Hematopoietic multipotent progenitor cell treated with erythropoietin and hydrocortisone succinate and interleukin-3 and kit ligand, for 8 days (in vitro differentiated cells): ENCODE data around the gene CELSR3.
A peak's percentile ranks its signal among the peaks of the same experiment; 100 is the strongest.

Source experiments
- DNase-seq: peaks from one replicate; pipeline ENCODE4 v3.0.0-alpha.2; 2015

CELSR3 gene

DNA sequence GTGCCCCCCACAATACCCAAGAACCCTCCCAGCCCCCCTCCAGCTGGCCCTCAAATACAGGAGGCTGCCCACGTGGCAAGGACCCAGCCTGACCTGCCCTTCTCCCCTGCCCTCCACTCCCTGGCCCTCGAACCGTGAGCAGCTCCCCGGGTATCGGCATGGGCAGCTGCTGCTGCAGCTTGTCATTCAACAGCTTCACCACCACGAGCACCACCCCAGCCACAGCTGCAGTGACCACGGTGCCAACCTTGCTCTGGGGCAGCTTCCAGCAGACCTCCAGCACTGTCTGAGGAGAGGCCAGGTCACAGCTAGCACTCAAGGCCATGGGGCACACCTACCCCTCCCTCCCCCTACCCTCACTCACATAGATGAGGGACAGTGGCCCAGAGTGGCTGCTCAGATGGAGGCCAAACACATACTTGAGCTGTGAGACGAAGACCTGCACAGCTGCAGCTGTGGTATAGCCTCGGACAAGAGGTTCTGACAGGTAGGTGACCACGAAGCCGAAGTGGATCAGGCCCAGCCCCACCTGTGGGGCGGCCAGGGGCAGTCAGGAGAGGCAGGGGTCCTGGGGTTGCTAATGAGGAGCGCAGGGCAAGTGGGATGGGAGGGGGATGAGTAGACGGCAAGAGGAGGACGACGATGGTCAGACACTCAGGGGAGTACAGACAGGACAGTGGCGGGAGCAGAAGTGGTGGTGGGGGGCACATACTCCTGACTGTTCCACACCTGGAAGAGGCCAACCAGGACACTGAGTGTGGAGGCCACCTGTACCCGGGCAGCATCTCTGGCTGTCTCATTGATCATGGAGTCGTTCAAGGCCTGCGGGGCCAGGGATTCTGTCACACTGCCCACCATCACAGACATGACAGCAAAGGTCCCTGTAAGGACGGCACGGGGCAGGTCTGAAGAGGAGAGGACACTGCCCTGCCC is 30.9 kb downstream of the CELSR3 start:
- DNase-seq = no peak

DNA sequence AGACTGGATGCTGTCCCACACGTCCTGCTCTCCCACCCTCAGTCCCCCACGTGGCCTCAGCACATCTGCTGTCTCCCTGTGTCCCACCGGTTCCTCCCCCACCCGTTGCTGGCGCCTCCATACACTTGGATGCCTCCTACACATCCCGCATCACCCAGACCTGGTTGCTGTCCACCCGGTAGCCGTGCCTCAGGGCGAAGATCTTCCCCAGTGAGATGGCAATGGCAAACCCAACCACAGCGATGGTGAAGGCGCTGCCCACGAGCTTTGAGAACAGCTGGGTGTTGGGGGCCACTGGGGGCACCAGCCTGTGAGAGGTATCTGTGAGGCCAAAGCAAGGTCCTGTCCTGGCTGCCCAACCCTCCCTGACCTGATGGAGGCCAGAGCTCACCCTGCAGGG is 31.9 kb downstream of the CELSR3 start:
- no peak for DNase-seq

DNA sequence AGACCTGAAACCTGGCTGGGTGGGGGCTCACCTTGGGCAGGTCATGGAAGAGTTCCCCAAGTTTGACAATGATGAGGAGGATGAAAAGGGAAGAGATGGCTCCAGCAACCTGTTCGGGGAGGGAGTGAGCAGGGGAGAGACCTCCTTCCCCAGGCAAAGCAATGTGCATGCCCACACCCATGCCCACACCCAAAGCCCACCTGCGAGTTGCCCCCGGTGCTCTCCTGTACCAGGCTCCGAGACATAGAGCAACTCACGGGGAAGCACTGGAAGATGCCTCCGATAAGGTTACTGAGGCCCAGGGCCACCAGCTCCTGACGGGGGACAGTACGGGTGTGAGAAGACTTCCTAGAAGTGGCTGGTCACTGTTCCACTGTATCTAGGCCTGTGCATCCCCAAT is 32.3 kb downstream of the CELSR3 start:
- DNase-seq = no peak

DNA sequence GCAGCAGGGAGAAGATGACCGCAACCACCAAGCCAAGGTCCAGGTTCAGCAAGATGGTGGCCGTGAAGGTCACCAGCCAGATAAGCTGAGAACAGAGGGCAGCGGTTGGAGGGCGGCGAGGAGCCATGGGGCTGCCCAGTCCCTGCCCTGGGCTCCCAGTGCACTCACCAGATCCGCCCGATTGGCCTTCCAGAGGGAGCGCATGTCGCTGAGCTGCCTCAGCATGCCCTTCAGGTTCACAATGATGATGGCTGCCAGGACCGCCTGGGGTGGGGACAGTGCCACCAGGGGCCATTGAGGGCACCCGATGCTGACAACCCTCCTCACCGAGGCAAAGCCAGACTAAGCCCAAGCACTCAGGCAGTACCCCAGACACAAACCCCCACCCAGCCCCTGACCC is 32.8 kb downstream of the CELSR3 start:
- DNase-seq = no peak

DNA sequence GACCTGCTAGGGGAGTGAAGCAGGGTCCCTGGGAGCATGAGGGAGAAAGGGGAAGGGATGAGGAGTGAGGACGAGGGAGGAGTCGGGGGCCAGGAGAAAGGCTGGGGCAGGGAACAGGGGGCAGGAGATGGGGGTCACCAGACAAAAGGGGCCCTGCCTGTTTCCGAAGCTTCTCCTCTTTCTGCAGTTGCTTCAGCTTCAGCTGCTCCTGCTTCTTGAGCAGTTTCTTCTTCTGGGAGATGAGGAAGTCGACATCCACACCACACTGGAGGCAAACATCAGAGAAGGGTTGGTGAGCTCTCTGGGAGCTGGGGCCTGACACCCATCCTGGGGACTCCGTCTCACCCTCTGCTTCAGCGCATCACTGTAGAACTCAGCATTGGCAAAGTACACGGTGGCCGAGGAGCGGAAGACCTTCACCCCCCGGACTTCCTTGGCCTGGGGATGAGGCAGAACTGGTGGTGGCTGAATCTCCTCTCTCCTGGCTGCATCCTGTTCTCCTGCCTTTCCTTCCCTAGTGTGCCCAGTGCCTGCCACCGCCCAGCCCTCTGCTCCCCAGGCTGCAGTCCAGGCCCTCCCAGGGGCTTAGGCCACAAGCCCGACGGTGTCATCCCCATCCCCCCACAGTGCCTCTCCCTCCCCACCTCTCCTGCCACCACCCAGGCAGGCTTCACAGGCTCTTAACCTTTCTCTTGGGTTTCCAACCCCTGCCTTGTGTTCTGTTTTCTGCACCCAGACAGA is 34.2 kb downstream of the CELSR3 start:
- no peak for DNase-seq

DNA sequence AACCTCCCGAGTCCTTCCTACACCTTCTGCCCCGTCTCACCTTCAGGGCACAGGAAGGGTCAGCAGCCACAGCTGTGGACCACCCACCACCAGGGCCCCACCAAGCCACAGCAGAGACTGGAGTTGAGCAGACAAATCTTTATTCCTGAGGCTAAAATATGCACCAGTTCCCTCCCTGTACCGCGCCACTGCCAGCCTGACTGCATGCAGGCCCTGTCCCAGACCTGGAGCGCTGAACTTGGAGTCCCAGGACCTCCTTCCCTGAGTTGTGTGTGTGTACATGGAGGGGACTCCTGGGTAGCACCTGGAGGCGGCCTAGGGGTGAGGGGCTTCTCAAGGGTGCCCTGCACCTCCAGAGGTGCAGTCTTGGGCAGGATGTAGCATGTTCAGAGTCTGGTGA is 37.1 kb downstream of the CELSR3 start:
- DNase-seq = no peak

DNA sequence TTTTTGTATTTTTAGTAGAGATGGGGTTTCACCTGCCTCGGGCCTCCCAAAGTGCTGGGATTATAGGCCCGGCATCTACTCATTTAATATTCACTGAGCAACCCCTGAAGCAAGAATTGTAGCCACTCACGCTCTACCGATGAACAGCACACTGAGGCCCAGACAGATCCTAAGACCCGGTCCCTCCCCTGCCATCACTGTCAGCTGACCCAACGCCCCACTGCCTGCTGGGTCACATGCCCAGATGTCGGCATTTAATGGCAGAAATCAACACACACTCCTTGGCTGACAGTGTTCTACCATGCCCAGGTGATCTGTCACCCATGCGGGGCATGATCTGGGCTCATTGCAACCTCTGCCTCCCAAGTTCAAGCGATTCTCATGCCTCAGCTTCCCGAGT is 37.9 kb downstream of the CELSR3 start:
- DNase-seq = no peak

DNA sequence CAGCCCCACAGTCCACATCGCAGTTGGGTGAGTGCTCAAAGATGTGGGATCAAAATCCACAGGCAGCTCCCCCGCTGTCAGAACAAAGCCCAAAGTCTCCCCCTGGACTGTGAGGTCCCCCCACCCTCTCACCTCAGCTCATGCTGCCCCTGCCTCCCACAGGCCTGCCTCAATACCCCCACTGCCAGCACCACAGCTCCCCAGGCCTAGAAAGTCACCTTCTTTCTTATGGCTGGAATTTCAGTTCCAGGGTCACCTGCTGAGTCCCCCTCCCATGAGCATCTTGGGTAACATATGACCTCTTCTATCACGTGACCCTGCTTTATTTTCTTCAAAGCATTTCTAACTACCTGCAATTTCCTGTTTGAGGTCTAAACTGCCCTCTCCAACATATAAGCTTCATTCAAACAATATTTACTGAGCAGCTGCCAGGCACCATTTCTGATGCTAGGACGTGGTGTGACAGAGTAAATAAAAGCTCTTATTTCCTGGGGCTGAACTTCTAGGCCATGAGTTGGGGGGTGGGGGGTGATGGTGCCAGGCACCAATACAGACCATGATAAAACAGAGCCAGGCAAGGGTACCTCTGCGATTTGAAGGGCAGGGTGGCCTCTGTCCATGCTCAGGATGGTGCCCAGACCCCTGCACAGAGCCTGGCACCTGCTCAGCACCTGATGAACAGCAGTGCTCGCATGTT is 38.7 kb downstream of the CELSR3 start:
- no peak for DNase-seq

DNA sequence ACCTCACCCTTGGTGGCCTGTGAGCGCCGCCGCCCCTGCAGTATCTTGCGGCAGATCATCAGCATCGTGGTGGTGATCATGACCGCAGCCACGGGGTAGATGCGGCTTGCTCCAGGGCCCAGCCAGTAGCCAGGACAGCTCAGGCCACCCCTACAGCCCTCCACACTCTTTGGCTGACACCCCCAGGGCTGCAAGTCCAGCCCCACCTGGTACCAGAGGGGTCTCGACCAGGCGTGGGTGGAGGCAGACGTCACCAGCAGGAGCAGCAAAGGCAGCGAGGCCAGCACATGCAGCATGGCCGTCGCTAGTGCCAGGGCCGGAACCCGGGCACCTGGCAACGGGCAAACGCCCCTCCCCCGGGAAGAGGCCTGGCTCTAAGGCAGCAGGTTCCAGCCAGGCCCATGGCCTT is 41.2 kb downstream of the CELSR3 start, which contains the start of gene TMEM89:
TMEM89 (minus strand) TSS at position 309 of the 409 bp plus-strand sequence; CDS start at position 296, 13 bp downstream.
- DNase-seq = no peak

DNA sequence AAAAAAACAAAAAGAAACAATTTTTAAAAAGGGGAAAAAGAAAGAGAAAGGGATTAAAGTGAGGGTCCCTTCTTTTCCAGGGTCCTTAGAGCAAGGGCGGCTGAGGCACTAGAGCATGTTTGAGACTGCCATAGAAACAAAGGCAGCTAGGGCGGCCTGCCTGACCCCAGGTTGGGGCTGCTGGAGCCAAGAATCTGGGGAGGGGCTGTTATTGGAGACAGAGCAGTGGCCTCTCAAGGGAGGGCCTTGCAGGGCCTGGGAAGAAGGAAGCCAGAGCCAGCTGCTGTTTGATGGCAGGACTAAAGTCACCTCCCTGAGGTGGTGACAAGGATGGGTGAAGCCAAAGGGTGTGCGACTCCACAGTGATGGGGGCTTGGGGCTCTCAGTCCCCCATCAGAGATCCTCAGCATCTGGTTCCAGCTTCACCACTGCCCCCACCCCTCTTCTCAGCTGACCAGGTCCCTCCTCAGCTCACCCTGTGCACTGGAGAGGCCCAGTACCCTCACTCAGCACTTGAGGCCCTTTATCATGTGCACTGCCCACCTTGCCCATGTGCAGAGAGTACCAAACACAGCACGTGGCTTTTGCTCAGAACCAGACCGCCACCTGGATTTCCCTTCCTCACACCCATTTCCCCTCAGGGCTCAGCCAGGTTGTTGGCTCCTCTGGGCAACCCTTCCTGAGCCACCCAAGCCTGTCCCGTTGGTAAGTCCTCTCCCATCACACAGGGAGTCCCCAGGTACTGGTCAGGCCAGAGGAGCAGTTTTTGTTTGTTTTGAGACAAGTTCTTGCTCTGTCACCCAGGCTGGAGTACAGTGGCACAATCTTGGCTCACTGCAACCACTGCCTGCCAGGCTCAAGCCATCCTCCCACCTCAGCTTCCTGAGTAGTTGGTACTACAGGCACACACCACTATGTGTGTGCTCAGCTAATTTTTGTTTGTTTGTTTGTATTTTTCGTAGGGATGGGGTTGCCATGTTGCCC is 42.9 kb downstream of the CELSR3 start:
- DNase-seq = no peak

DNA sequence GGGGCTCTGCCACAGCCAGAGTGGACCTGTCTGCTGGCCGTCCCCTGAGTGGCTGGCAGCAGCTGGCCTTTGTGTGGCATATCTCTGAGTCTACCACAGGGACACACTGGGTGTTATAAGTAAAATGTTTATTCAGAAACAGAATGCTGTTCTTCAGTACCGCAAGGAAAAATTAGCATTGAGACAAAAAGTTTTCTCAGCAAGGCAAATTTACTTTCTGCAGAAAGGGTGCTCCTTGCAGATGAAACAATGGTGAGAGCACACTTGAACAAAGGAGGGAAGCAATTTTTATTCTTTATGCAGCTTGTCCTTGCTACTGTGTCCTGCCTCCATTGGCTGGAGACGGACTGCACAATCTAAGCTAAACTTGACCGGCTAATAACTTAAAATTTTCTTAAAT is 45.1 kb downstream of the CELSR3 start:
- DNase-seq = no peak

DNA sequence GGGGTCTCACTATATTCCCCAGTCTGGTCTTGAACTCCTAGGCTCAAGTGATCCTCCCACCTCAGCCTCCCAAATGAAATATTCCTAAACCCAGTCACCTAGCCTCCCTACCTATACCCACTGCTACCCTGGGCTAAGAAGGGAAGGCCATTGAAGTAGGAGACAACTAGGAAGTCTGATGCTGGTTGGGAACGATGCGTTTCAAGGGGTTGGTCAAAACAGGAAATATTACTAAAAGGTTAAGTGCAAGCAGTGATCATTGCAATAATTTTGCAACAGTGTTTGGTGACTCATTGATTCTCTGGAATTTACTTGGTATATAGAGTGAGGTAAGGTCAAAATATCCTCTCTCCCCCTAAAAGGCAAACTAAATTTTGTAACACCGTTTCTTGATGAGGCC is 48.6 kb downstream of the CELSR3 start:
- DNase-seq = no peak

DNA sequence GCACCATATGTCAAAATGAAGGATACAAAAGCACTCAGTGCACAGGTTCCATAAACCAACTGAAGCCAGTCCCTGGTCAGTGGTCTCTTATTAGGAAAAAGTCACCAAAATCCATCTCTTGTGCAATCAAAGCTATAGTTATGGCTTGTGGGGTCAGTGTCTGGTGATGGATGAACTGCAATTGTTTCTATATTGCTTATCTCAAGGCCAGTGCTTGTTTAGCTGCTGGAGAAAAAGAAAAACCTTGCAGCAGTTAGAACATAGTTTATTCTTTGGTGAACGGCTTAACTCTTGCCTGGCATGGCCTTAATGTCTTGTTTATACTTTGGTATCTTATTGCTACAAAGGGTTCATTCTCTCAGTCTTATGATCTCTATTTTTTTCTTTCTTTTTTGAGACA is 50.4 kb downstream of the CELSR3 start:
- no peak for DNase-seq

DNA sequence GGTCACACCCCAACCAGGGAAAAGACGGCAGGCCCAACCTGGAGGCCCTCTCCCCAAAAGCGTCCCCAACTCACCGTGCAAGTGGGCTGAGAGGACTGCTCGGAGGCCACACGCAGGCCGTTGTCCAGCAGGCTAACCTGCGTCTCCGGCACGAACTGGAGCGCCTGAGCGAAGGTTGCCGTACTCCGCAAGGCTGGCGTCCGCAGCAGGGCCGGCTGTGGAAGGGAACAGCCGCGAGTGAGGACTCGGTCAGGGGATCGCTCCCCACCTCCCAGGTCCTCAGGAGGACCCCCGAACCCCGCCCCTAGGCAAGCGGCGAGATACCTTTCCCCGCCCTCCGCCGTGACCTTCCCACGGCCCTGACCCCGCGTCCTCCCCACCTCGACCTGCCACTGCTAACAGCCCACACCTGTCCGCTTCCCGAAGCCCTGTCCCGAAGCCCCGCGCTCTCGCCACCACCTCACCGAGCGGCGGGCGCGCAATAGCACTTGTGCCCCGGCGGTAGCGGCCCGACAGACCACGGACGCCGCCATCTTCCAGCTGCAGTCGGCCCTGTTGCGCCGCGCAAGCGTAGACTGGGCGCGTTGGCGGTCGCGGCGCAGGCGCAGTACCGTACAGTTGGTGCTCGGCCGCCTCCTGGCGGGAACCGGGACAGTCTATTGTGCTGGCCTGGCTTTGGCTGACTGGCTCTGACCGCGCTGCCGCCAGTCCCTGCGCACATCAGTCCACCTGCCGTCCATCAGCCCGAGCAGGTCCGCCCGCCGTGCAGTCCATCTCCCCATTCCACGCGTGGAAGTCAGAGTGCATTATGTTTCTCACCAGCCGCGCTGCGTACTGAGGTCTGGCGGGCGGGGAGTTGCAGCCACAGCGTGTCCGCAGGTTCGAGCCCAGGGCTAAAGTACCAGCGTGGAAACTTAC is 53.3 kb downstream of the CELSR3 start, which contains the start of gene UQCRC1:
UQCRC1 (minus strand) TSS at position 559 of the 918 bp plus-strand sequence; CDS start at position 533, 26 bp downstream.
- DNase-seq = peak; percentile 92

DNA sequence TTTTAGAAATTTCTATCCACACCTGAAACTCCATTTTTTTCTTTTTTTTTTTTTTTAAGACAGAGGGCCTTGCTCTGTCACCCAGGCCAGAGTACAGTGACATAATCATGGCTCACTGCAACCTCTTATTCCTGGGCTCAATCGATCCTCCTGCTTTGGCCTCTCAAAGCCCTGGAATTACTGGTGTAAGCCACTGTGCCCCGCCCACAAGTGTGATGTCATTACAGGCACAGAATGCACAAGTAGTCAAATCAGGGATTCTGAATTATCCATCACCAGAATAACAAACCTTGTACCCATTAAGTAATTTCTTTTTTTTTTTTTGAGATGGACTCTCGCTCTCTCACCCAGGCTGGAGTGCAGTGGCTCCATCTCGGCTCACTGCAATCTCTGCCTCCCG is 55.2 kb downstream of the CELSR3 start:
- DNase-seq = peak; percentile 40

DNA sequence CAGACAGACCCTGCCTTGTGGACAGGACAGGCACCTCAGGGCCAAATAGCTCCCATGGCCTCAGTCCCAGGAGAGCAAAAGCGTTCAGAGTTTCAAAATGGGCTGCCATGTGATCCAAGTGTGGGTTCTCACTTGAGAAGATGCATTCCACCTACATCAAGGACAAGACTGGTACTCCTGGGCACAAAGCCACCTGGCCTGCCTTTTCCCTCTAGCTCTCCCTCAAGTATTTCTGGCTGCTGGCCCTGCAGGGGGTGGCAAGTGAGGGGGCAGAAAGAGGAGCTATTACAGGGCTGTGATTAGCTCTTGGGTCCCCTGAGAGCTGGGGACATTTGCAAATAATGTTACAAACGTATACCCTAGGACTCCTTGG is 61.1 kb downstream of the CELSR3 start:
- no peak for DNase-seq

DNA sequence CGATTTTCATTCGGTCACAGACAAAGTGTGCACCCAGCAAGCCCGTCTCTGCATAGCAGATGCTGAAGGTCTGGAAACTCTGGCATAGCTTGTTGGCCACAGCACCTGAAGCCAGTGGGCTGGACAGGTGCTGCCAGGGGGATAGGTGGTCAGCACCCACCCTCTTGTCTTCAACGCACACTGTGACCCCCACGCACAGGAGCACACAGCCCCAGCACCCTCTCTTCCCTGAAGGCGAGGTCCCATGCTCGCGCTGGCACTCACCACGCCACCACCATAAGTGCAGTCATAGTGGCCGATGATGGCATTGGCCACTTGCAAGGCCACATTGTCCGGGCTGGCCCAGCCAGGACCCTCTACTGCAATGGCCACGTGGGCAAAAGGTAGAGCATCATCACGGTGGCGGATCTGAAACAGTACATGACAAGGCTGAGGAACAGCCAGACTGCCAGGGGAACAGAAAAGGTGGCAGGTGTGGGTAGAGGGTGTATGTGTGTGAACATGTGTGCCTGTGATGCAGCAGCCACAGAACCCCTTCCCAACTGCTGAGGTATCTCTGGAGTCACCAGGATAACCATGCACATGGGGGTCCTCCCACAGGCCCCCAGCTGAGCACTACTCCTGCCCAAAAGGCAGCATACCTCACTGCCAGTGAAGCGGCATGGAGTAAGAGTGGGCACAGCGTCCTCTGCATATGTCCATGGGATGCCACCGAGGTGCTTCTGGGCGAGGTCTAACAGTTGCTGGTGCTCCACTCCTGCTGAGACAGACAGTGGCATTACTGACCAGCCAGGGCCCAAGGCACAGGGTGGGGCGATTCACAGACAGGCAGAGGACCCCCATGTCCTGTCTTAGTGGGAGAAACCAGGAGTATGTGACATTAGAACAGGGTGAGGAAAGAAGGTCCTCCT is 61.7 kb downstream of the CELSR3 start:
- no peak for DNase-seq

DNA sequence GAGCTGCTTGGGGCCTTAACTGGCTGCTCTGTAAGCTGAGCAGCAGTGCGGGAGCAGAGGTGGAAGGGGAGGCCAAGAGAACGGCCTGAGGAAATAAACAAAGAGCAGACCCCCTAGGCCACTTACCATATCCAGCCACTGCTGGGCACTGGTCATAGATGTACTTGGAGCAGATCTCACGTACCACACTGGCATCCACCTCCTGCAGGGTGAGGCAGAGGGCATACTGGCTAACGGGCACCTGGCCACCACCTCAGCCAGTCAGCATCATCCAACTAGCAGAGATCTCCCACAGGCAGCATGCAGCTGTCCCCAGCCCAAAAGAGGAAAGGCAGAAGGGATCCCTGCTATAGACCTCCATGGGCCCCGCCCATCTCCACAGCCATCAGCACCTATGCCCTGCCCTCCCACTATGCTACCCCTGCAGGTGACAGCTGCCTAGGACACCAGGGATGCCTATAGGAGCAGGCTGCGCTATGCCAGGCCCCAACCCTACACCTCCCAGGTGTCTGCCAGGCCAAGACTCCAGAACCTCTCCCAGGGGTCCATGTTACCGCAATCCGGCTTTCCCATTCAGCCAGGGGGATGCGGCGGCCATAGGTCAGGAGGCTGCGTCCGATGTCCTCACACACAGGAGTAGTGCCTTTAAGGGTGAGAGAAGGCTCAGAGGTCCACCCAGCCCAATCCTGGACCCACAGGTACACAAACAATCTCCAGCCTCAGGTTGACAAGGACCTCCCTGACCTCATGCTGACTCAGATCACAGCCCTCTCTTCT is 63.0 kb downstream of the CELSR3 start:
- no peak for DNase-seq

DNA sequence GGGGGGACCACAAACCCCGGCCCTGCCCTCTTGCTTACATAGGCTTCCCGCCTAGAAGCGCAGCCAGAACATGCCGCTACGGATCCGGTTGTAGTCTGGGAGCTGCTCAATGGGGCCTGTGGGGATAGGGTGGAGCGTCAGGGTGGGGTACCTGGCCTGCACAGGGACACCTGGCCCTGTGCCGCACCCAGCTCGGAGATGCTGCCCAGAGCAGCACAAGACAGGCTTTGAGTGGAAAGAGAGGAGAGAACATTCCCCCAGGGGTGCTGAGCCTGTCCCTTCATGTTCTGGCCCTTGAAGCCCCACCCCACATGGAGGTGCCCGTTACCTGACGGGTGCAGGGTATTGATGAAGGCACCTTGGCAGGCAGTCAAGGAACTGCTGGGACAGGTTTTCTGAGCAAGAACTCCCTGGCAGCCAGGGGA is 63.6 kb downstream of the CELSR3 start:
- no peak for DNase-seq
